HL-60/S4 treated with retinoic acid at 250 ng/mL for 4 days and 3 days (cell line): ENCODE results near the gene FGF21.
"Not testable (repeated sequence)": the region's sequence is repeated elsewhere in the genome, so short reads cannot be mapped to it uniquely, and the experiment has no call there.

Source experiments
- in situ Hi-C: fragments of 300-500 bp; cut with MboI; formaldehyde crosslinking; loops from 2 replicates; pipeline ENCODE4 v1.7.0; 2022; ENCODE audit warnings: low sequenced_read_pairs

FGF21 gene

DNA sequence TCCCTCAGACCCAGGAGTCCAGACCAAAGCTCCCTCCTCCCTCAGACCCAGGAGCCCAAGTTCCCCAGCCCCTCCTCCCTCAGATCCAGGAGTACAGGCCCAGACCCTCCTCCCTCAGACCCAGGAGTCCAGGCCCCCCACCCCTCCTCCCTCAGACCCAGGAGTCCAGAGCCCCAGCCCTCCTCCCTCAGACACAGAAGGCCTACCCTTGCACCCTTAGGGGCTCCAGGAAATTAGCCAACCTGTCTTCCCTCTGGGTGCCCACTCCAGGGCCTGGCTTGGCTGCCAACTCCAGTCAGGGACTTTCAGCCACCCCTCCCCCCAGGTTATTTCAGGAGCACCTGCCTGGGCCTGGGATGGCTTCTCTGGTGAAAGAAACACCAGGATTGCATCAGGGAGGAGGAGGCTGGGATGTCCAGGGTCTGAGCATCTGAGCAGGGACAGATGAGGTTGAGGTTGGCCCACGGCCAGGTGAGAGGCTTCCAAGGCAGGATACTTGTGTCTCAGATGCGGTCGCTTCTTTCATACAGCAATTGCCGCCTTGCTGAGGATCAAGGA, at the start of gene FGF21:
TSS of gene FGF21 (plus strand) at position 441 of the 558 bp plus-strand sequence. CDS start 713 bp downstream, outside the sequence.
- in situ Hi-C loops = no loop called here

DNA sequence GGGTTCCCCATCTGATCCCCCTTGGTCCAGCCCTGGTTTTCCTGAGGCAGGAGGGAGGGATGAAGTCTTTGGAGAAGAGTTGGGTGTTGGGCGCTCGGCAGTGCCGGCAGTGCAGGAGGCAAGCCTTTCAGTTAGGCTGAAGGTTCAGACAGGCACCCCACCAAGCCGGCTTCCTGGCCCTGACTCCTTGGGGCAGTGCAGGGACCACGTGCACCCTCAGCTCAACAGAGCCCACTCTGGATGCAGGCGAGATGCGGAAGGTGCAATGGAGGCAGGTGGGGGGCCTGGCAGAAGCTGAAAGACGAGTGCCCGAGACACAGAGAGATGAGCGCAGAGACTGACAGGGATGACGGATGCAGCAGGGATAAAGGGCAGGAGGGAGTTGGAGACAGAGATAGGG, 46.9 kb upstream of the FGF21 start:
- in situ Hi-C loops = no loop called here

DNA sequence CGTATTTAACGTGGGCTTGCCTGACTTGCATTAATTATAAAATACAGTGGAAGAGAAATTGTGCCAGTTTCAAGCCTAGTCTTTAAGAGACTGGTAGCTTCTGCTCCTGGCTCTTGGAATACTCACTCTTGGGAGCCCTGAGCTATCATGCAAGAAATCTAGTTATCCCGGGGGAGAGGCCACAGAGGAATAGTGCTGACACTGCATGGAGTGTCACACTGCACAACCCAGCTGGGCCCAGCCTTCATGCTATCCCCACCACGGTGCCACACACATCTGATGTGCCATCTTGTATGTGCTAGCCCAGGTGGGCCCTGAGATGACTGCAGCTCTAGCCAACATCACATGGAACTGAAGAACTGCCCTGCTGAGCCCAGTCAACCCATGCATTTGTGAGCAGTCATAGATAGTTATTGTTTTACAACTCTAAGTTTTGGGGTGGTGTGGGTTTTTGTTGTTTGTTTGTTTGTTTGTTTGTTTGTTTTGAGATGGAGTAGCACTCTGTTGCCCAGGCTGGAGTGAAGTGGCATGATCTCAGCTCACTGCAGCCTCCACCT, 44.1 kb upstream of the FGF21 start:
- in situ Hi-C loops = no loop called here

GRCh38 chr19:48713041-48713863, 42.1 kb upstream of the FGF21 start:
- in situ Hi-C loops = no loop called here

DNA sequence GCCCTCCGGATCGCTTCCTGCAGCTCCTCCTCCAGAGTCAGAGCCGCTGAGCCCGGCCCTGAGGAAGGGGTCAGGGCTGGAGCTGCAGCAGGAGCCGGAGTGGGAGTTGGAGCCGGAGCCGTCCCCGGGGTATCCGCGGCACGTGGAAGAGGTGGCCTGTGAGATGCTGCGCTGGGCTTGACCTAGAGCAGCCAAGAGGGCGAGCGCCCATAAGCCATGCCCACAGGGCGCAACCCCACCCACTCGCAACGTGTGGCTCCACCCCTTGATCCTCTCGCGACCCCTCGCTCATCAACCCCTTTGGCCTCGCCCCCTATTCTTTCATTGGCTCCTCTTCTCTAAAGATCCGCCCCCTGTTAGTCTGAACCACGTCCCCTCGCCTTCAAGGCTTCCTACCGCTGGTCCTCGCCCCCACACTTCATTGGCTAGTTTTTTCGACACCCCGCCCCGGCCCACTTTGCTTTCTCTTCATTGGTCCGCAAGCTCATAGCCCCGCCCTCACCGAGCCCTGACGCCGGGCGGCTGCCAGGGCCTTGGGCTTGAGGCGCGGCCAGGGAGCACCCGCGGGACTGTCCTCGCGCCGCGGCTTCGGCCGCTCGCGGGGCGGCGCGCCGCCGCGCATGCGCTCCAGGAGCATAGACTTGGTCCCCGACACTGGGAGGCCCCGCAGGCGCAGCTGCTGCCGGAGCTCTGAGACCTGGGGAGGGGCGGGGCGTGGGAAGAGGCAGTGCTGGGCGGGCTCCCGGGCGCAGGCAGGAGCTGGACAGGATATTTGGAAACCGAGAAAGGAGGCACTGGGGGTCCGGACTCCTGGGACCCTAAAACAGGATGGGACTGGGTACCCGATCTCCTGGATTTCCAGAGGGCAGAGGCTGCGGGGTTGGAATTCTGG, 41.2 kb upstream of the FGF21 start:
- in situ Hi-C loops = no loop called here

DNA sequence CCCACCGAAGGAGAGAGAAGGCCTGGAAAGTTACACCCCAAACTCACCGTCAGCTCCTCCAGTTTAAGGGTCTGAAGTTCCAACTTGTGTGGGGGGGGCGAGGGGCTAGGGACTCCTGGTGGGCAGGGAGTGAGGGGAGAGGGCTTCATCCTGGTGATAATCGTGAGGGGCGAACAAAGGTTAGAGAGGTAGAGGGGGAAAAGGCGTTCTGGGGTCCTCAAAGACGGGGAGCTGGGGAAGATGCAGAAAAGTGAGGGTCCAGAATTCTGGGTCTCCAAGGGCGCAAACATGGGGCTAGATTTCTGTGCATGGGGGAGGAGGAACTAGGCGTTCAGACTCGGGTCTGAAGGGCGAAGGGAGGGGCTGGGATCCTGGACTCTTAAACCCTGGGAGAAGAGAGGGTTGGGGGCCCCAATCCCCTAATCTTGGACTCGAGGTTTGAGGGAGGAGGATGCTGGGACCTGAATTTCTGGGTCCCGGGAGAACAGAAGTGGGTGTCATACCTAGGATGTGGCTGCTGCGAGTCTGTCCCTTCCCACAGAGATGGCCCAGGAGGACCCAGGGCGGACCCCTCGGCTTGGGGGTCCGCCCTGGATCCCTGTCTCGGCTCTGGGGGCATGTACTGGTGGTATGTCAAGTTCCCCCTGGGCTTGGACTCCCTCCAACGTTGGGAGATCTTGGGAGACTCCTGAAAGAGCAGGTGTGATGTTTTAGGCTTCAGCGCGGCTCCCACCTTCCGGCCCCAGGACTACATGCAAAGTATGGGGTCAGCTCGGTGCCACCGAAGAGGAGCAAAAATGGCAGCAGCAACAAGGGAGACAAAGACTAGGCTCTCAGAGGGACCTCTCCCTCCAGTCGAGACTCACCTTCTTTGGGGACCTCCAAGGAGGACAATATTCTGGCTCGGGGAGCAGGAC, 40.3 kb upstream of the FGF21 start:
- in situ Hi-C loops = no loop called here

DNA sequence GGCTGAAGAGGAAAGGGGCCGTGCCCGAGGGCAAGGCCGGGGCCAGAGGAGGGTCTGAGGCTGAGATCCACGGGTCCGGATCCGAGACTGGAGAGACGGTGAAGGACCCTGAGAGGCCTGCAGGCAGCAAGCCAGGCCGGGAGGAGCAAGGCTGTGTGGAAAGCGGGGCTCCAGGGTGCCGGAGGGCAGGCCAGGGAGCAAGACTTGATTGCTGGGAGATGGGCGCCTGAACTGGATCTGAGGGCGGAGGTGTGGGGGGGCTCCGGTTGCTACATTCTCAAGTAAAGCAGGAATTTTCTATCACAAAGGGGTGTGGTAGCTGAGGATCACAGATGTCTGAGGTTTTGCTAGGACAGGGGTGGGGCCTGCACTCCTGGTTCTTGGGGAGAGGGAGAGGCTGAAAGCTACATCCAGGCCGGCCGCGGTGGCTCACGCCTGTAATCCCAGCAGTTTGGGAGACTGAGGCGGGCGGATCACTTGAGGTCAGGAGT, 39.6 kb upstream of the FGF21 start:
- in situ Hi-C loops = no loop called here

GRCh38 chr19:48716562-48717291, 38.6 kb upstream of the FGF21 start:
- in situ Hi-C loops = no loop called here

DNA sequence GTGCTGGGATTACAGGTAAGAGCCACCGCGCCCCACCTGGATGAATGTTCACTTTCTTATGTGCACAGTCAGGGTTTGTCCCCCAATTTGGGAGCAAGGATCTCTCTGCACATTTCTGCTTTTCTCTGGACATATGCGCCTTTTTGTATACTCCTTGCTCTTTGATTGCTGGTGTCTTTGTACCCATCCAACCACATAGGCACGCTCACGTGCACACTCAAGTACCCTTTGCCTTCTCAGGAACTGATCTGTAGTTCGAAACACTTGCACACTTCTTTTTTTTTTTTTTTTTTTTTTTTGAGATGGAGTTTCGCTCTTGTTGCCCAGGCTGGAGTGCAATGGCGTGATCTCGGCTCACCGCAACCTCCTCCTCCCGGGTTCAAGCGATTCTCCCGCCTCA, 37.2 kb upstream of the FGF21 start:
- in situ Hi-C loops = not testable (repeated sequence)

DNA sequence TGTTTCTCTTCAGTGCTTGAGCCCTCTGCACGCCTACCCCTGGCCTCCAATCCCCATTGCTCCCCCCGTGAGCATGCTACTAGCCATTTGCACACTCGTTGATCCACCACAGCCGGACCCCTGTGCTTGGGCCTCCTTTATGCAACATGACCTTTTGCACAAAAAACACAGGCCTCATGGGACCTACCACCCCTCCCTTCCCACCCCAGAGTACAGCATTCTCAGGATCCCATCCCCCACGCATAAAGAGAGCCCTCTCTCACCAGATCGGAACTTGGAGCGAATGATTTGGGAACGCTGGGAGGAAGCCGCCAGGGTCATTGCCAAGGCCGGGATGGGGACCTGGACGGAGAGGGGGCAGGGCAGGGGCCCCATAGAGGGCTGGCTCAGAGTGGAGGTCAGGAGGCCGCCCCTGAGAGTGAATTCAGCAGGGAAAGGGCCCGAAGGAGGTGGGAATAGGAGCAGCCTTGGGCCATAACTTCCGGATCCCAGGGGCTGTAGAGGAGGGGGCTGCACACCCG, 36.6 kb upstream of the FGF21 start:
- in situ Hi-C loops = no loop called here

GRCh38 chr19:48719263-48720171, 35.8 kb upstream of the FGF21 start, which contains the start of gene MAMSTR:
MAMSTR (minus strand) TSS chr19:48719725; CDS start chr19:48719031, 694 bp downstream.
- in situ Hi-C loops = no loop called here

GRCh38 chr19:48720251-48720612, 35.1 kb upstream of the FGF21 start:
- in situ Hi-C loops = no loop called here

- in situ Hi-C loops = no loop called here
Observed at GRCh38 chr19:48720613-48721296, 34.6 kb upstream of the FGF21 start.

DNA sequence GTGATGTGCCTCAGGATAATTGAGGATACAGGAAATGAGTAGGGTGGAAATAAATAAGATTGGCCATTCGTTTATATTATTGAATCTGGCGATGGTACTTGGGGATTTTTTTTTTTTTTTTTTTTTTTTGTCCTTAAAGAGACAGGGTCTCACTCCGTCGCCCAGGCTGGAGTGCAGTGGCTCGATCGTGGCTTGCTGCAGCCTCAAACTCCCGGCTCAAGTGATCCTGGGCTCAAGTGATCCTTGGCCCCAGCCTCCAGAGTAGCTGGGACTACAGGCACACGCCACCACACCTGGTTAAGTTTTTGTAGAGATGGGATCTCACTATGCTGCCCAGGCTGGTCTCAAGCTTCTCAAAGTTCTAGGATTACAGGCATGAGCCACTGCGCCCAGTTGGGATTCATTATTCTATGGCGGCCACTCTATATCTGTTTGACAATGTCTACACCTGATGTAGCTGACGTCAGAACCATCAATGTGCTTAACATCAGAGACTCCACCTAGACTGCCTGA, 33.1 kb upstream of the FGF21 start:
- in situ Hi-C loops = no loop called here

GRCh38 chr19:48724796-48725753, 30.2 kb upstream of the FGF21 start:
- in situ Hi-C loops = no loop called here

- in situ Hi-C loops = no loop called here
Observed at GRCh38 chr19:48726556-48726955, 28.8 kb upstream of the FGF21 start.
